GDM1 (cell line): Measurements from ENCODE around the gene OR10A3.

ENCODE experiments used
- DNase-seq: peaks from one replicate; lab custom pipeline; 2025; lab: John Stamatoyannopoulos, UW

The OR10A3 gene

GRCh38 chr11:7892059-7892699, 49.3 kb downstream of the OR10A3 start:
- no peak for DNase-seq

- no peak for DNase-seq
Measured at GRCh38 chr11:7890417-7891172, 50.9 kb downstream of the OR10A3 start.

DNA sequence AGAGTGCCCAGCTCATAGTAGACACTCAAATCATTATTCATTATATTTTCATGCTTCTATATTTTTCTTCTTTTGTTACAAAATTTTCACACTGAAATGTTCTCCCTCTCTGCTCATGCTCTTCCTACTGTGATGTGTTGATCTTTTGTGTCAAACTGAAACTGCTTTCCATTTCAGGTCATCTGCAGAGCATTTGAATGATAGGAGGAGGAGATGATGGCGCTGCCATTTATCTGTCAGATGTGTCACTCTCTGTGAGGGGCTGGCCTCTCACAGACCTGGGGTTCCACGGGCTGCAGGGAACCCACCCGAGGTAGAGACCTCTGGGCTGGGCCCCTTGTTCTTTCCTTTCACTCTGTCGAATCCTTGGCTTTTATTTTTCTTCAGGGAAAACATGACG, 51.5 kb downstream of the OR10A3 start:
- no peak for DNase-seq
